CD4-positive, alpha-beta T cell treated with Interleukin-21 for 1 hour (primary cell): Measurements from ENCODE around the gene OR2T12.
A peak's percentile ranks its signal among the peaks of the same experiment; 100 is the strongest.
"Not testable (repeated sequence)": the region's sequence is repeated elsewhere in the genome, so short reads cannot be mapped to it uniquely, and the experiment has no call there.

ENCODE experiments used
- DNase-seq: peaks from one replicate; pipeline ENCODE4 v3.0.0-alpha.2; 2020

Gene OR2T12, protein sequence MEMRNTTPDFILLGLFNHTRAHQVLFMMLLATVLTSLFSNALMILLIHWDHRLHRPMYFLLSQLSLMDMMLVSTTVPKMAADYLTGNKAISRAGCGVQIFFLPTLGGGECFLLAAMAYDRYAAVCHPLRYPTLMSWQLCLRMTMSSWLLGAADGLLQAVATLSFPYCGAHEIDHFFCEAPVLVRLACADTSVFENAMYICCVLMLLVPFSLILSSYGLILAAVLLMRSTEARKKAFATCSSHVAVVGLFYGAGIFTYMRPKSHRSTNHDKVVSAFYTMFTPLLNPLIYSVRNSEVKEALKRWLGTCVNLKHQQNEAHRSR

DNA sequence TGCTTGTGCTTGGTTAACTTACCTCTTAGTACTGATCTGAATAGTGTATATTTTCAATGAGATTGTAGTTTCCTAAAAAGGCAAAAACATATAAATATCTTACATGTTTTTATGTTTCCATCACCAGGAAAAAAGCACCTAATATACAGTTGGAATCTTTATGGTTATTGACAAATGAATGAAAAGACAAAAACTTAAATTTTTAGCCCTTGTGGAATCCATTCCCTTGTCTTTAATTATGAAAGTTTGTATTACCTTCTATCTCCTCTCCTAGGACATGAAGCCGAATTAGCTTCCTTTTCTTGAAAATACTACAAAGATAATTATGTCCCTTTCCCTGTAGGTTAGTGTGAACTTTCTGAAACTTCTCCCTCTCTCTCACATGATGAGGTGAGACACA, at the start of gene OR2T12:
OR2T12 (minus strand) TSS at position 101 of the 400 bp plus-strand sequence. CDS start 7,846 bp downstream, outside the sequence.
- DNase-seq: no peak

DNA sequence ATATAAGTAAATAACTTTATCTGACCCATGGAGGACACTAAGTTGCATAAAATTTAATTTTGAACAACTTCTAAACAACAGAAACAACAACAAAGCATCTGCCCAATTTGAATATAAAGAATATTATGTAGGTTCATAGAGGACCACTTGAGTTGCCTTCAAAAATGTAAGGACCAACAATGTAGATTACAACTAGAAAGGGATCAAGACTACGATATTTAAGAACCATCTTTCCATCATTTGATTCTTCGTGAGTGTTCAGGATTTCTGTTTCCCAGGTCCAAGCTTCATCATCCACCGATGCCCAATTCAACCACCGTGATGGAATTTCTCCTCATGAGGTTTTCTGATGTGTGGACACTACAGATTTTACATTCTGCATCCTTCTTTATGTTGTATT, 45.3 kb upstream of the OR2T12 start, which contains the start of gene OR14C36:
OR14C36 (plus strand) TSS at position 301 of the 400 bp plus-strand sequence; CDS start at position 301, 0 bp downstream.
- no peak for DNase-seq

DNA sequence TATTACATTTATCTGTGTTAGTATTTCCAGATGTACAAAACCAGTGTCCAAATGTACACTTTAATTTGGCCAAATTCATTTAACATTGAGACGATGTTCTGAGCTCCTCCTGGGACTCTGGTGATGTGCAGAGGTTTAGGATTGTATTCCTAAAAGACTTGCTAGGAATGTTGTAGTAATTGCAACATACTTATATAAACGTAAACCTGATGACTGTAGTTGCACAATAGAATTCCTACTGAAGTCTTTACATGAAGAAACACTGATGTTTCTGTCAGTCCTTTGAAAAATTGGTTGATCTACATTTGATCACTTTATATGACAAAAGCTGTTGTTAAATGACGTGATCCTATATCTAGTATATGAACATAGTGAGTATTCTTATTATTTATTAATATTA, 40.2 kb upstream of the OR2T12 start:
- DNase-seq: no peak

DNA sequence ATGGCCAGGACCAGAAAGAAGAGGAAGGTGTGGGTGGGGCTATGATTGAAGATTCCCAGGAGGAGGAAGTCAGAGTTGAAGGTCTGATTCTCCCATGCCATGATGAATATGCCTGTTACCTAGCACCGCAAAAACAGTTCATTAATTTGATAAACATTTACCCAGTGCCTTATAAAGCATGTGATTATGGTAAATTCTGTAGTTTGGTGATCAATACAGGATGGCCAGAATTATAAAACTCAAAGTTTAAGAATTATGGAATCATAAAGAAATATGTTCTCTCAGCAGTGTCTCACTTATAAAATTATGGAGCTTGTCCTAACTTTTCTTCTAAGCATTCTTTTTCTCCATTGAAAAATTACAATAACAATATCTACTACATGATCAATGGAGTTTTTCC, 21.2 kb upstream of the OR2T12 start, which contains the start of gene OR2M7:
OR2M7 (minus strand) TSS at position 101 of the 400 bp plus-strand sequence; CDS start at position 101, 0 bp downstream.
- DNase-seq: no peak

DNA sequence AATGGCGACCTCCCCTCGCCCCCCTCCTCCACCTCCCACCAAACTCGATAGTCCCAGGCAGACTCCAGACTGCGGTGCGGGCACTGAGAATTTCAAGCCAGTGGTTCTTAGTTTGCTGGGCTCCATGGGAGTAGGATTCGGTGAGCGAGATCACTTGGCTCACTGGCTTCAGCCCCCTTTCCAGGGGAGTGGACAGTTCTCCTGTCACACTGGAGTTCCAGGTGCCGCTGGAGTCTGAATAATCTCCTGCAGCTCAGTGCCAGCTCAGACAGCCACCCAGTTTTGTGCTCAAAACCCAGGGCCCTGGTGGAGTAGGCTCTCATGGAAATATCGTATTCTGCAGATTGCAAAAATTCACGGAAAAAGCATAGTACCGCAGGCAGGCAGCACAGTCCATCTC, 13.6 kb upstream of the OR2T12 start:
- no peak for DNase-seq

DNA sequence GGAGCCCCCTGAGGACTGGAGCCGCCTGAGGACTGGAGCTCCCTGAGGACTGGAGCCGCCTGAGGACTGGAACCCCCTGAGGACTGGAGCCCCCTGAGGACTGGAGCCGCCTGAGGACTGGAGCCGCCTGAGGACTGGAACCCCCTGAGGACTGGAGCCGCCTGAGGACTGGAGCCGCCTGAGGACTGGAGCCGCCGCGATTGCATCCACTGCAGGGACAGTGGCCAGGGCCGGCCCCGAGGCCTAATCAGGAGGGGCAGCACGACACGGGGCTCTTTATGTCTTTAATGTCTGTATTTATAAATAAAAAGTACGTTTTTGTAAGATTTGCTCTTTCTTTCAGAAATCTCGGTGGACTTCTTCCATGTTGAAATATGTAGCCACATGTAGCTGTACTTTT, 3.5 kb upstream of the OR2T12 start:
- DNase-seq: not testable (repeated sequence)

DNA sequence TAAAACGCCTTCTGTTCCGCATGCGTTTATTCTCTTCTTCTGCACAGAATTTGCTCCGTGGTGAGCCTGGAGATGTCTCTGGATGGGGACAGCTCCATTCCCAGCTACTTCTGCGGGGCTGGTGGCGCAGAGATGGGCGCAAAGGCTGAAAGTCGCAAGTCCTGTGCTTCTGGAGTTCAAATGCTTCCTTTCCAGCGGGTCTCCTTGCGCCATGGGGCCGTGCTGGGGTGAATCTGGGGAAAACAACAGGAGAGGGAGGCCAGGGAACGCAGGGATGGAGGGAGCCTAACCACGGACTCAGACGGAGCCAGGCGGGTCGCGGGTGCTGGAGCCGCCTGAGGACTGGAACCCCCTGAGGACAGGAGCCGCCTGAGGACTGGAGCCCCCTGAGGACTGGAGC, 2.9 kb upstream of the OR2T12 start:
- no peak for DNase-seq

DNA sequence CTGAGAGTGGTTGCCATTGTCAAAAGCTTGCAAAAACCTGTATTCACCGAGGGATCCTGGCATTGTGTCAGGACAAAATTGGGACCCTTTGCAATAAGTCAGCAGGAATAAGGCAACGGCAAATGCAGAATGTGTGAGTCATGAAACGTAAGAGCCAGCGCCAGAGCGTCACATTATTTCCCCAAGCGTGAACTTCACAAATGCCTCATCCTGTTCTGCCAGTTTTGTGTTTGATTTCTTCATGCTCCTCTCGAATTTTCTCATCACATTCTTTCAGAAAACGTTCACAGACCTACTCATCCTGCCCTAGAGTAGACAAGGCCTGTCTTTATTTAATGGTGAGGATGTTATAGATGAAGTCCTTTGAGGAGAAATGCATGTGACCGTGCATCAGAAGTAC, 2.4 kb upstream of the OR2T12 start:
- not testable (repeated sequence) for DNase-seq

DNA sequence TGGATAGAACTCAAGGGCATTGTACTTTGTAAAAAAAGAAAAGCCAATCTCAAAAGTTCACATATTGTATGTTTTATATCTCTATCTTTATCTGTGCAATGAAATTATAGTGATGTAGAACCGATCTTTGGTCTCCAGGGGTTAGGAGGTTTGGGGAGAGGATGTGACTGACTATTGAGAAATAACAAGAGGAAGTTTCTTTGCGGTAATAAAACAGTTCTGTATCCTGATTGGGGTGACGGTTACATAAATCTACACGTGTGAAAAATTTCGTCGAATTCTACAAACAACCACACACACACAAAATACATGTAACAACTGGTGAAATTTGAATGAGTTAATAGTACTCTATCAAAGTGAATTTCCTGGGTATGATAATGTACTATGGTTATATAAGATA, 14.8 kb downstream of the OR2T12 start:
- no peak for DNase-seq

DNA sequence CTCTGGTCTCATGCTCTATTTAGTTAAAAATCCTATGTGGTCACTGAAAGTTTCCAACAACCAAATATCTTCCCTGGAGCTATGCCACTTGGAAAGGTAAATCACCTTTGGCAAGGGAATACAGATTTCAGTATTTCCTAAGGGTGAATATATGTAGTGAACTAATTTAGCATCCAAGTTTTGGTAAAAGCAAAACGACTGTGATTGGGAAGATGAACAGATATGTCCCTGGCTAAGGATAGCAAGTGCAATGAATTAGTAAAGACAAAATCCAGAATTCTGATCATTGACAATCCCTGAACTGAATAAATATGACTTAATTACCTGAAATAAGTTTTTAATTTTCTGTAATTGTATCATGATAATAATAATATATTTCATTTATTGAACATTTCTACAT, 25.3 kb downstream of the OR2T12 start, which contains the start of gene OR2T33:
OR2T33 (minus strand) TSS at position 101 of the 400 bp plus-strand sequence. CDS start 4,162 bp downstream, outside the sequence.
- DNase-seq: no peak

DNA sequence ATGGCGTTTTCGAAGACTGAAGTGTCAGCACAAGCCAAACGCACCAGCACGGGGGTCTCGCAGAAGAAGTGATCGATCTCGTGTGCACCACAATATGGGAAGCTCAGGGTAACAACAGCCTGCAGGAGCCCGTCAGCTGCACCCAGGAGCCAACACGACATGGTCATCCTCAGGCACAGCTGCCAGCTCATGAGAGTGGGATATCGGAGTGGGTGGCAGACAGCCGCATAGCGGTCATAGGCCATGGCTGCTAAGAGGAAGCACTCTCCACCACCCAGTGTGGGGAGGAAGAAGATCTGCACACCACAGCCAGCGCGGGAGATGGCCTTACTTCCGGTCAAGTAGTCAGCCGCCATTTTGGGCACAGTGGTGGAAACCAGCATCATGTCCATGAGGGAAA, 30.0 kb downstream of the OR2T12 start:
- not testable (repeated sequence) for DNase-seq

DNA sequence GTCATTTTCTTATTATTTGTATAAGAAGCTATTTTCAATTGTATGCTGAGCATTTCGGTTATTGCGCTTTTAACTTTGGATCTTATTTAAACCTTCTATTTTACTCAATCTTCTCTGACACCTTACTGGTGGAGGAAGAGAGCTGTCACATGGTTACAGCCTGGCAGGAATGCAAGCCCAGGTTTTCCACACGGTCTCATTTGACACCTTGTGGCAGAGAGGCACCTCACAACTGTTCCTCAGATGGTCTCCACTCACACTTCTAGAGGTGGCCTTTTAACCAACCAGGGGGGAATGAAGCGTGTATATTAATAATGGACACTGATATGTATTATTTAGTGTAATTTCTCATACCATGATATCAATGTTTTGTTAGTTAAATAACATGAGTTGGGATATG, 35.0 kb downstream of the OR2T12 start:
- no peak for DNase-seq

DNA sequence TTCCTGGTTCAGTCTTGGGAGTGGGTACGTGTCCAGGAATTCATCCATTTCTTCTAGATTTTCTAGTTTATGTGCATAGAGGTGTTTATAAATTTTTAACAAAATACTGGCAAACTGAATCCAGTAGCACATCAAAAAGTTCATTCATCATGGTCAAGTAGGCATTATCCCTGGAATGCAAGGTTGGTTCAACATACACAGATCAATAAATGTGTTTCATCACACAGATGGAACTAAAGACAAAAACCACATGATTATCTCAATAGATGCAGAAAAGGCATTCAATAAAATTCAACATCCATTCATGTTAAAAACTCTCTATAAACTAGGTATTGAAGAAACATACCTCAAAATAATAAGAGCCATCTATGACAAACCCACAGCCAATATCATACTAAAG, 43.9 kb downstream of the OR2T12 start:
- DNase-seq: not testable (repeated sequence)

DNA sequence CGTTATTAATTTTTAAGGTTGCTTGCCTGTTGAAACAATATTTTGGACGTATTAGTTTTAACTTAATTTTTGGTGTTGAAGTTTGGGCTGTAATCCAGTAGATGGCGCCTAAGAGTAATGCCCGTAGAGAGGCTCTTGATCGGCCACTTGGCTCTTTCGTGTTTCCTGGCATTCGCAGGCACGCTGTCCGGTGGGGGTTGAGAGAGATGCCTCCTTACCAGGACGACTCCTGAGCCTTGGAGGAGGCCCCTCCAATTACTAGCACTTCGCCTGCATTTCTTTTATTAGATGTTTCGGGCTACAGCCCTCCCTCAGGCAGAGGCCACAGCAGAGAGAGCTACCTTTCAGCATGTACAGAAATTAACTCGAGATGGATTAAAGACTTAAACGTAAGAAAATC, 60.0 kb downstream of the OR2T12 start:
- peak; percentile 40 for DNase-seq
